ENCODE data around the gene GPR68.

- TF ChIP-seq POLR2A (IDR thresholded peaks at IDR 0.05) (no peak), CTCF (IDR thresholded peaks at IDR 0.05 in 8 of 11, conservative IDR thresholded peaks at IDR 0.05 in 3 of 11) (no peak)
Observed at GRCh38 chr14:91238661-91239060, 5.8 kb downstream of the GPR68 start.
